NCI-H82 (cell line): ENCODE data around the gene CPT1B.
"Not testable (repeated sequence)": the region's sequence is repeated elsewhere in the genome, so short reads cannot be mapped to it uniquely, and the experiment has no call there.

Experiments used
- DNase-seq: peaks from one replicate; lab custom pipeline; 2025; lab: John Stamatoyannopoulos, UW

CPT1B gene

GRCh38 chr22:50609599-50609998, 31.4 kb upstream of the CPT1B start:
- no peak for DNase-seq

GRCh38 chr22:50608996-50609395, 30.8 kb upstream of the CPT1B start:
- no peak for DNase-seq

- DNase-seq = not testable (repeated sequence)
Measured at GRCh38 chr22:50608058-50608840, 30.0 kb upstream of the CPT1B start.

- DNase-seq = no peak
Measured at GRCh38 chr22:50607659-50608020, 29.4 kb upstream of the CPT1B start.

GRCh38 chr22:50606946-50607658, 28.9 kb upstream of the CPT1B start:
- DNase-seq = no peak

GRCh38 chr22:50606165-50606945, 28.1 kb upstream of the CPT1B start:
- no peak for DNase-seq

- no peak for DNase-seq
Measured at GRCh38 chr22:50605613-50606074, 27.4 kb upstream of the CPT1B start.

- DNase-seq = no peak
Measured at GRCh38 chr22:50605002-50605612, 26.9 kb upstream of the CPT1B start.

- no peak for DNase-seq
Measured at GRCh38 chr22:50604256-50605001, 26.2 kb upstream of the CPT1B start.

GRCh38 chr22:50603511-50604255, 25.5 kb upstream of the CPT1B start:
- no peak for DNase-seq

GRCh38 chr22:50602338-50602700, 24.1 kb upstream of the CPT1B start:
- DNase-seq = no peak

GRCh38 chr22:50601669-50602337, 23.6 kb upstream of the CPT1B start:
- peak; percentile 44 for DNase-seq

GRCh38 chr22:50600967-50601668, 22.9 kb upstream of the CPT1B start:
- DNase-seq = no peak

GRCh38 chr22:50600538-50600937, 22.3 kb upstream of the CPT1B start, which contains the start of gene MAPK8IP2:
Gene MAPK8IP2, plus strand, starts transcription at chr22:50600793. Its CDS starts 26 bp downstream, at chr22:50600819.
- peak; percentile 70 for DNase-seq

- DNase-seq = peak; percentile 54
Measured at GRCh38 chr22:50599816-50600455, 21.7 kb upstream of the CPT1B start.

GRCh38 chr22:50597097-50597496, 18.9 kb upstream of the CPT1B start:
- no peak for DNase-seq

GRCh38 chr22:50595189-50595588, 17.0 kb upstream of the CPT1B start:
- DNase-seq = no peak

GRCh38 chr22:50587407-50587806, 9.2 kb upstream of the CPT1B start:
- DNase-seq = no peak

- DNase-seq = no peak
Measured at GRCh38 chr22:50586416-50586815, 8.2 kb upstream of the CPT1B start.
